SJSA1 (cell line): ENCODE data around the gene SLC9A9. TPM values are rescaled to one million over a fixed set of nuclear protein-coding genes. Genes with fewer than 3 reads are reported as not detected.
"Not testable (repeated sequence)": the region's sequence is repeated elsewhere in the genome, so short reads cannot be mapped to it uniquely, and the experiment has no call there.

Experiments used
- DNase-seq, 2 experiments: peaks; one replicate each; pipeline ENCODE4 v3.0.0-alpha.2; 2015 to 2020; ENCODE audit warnings: low spot score in 2 of 2, low read depth in 1 of 2
- H3K27ac ChIP-seq: fragments of 250-450 bp; sonication (Bioruptor Pico); 2 replicates; pipeline ENCODE4 v1.5.1; 2020; ENCODE audit warnings: mild to moderate bottlenecking, moderate library complexity
- H3K27me3 ChIP-seq: fragments of 250-450 bp; sonication (Bioruptor Pico); replicated peaks from 2 replicates; pipeline ENCODE4 v1.5.1; 2020; ENCODE audit warnings: mild to moderate bottlenecking, moderate library complexity
- H3K36me3 ChIP-seq: fragments of 250-450 bp; sonication (Bioruptor Pico); 2 replicates; pipeline ENCODE4 v1.5.1; 2020; ENCODE audit warnings: mild to moderate bottlenecking
- H3K4me1 ChIP-seq: fragments of 250-450 bp; sonication (Bioruptor Pico); replicated peaks from 2 replicates; pipeline ENCODE4 v1.6.1; 2021; ENCODE audit warnings: mild to moderate bottlenecking
- H3K4me3 ChIP-seq: fragments of 250-450 bp; sonication (Bioruptor Pico); 2 replicates; pipeline ENCODE4 v1.5.1; 2020; ENCODE audit warnings: mild to moderate bottlenecking
- H3K9me3 ChIP-seq: fragments of 250-450 bp; sonication (Bioruptor Pico); replicated peaks from 2 replicates; pipeline ENCODE4 v1.5.1; 2020; ENCODE audit warnings: mild to moderate bottlenecking
- total RNA-seq: library from RNA; depleted of rRNA; stranded (reverse); fragments of >200 nt; shearing (Covaris generic); gene quantifications from 2 replicates; pipeline ENCODE4 v1.2.3, GENCODE V29; 2014

Gene SLC9A9
- total RNA-seq, 1 experiment from 2014 or later: 0.05 TPM

DNA sequence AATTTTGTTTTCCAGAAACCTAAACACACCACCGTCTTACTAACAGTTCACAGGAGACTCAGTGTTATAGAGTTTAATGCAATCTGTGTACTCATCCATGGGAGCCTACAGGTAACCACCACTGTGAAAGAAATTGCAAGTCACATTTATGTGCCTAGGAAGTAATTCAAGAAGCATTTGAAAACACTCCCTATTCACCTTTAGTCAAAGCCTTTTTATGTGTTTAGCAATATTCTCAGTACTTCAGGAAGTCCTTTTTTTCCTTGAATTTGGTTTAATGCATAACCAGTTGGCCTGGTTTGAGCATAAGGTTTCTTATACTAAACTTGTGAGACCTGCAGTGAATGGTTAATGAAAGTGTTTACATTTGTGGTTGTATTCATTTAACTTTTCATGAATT, 382.6 kb downstream of the SLC9A9 start:
- Histone ChIP-seq H3K27me3 (no peaks in the 10 kb centered on the region), H3K36me3 (no peaks in the 10 kb centered on the region), H3K4me1 (no peaks in the 10 kb centered on the region), H3K9me3 (no peaks in the 10 kb centered on the region), H3K27ac (no peak overlapping the region), H3K4me3 (no peak overlapping the region)
- DNase-seq: no peak

DNA sequence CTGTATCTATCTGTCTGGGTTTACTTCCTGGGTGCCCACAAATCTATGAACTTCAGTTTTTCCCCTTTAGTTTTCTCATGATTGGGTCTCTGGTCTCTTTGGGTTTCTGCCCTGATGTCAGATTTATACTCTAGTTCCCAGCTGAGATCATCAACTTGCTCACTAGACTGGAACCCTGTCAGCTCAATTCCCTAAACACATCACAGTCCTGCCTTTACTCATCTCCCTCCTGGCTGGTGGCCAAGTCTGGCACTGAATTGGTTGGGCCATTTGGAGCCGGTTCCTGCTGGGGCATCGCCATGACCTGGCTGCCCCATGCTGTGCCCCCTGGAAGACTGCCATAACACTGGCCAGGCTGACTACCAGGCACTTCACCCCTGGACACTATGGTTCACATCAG, 383.4 kb downstream of the SLC9A9 start:
- Histone ChIP-seq H3K27ac (no peak overlapping the region), H3K4me1 (no peaks in the 10 kb centered on the region), H3K27me3 (no peaks in the 10 kb centered on the region), H3K36me3 (no peaks in the 10 kb centered on the region), H3K9me3 (no peaks in the 10 kb centered on the region), H3K4me3 (no peak overlapping the region)
- DNase-seq: no peak

DNA sequence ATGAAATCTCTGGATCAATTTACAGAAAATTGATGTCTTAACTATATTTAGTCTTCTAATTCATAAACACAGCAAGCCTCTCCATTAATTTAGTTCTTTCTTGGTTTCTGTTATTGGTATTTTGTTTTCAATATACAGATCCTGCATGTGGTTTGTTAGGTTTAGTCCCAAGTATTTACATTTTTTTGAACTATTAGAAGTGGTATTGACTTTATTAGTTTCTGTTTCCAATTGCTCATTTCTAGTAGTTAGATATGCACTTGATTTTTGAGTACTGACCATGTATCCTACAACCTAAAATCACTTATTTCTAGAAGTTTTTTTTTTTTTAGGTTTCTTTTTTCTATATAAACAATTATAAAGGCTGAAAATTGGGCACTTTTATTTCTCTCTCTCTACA, 392.8 kb downstream of the SLC9A9 start:
- Histone ChIP-seq H3K27ac (no peak overlapping the region), H3K36me3 (no peaks in the 10 kb centered on the region), H3K4me3 (no peak overlapping the region), H3K27me3 (0 out of 2 replicates have a peak, but pooled peaks cover 4% of the 10 kb centered on the region), H3K9me3 (no peaks in the 10 kb centered on the region), H3K4me1 (no peaks in the 10 kb centered on the region)
- DNase-seq: no peak

DNA sequence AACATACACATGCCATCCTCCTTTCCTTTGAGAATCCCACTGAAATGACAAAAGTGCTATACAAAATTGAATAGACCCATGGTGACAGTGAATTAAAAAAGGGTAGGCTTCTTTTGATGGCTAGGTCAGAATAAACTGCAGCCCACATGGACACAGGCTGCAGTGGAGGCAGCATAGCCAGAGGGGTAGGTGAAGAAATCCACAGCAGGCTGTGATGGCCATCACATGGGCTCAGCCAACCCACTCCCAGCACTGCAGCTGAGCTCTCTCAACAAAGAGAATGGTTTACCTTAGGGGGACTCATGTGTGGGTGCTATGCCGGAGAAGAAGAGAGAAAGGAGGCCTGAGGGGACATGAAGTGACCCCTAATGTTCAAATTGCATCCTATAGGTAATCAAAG, 397.6 kb downstream of the SLC9A9 start:
- DNase-seq: no peak
- no peaks in the 10 kb centered on the region for H3K27me3 ChIP-seq
- no peaks in the 10 kb centered on the region for H3K9me3 ChIP-seq
- H3K4me1 ChIP-seq: no peaks in the 10 kb centered on the region
- H3K4me3 ChIP-seq: no peak overlapping the region
- H3K36me3 ChIP-seq: no peaks in the 10 kb centered on the region
- no peak overlapping the region for H3K27ac ChIP-seq

DNA sequence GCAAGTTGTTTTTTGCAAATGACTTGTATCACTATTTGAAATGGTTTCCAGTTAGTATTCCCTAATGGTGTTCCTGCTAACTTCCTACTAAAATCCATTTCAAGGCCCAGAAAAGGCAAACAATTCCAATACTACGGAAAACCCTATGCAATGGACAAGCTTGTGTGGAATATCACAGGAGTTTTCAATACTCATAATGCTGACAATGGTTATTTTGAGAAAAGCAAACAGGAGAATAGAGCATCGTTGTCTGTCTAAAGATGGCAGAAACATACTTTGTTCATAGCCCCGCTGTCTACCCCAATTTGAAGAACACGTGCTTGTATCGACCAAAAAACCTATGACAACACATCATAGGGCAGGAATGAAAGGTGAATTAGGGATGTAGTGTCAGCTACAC, 400.8 kb downstream of the SLC9A9 start:
- Histone ChIP-seq H3K4me1 (peaks cover 27% of the 10 kb centered on the region), H3K27ac (no peak overlapping the region), H3K36me3 (no peaks in the 10 kb centered on the region), H3K9me3 (no peaks in the 10 kb centered on the region), H3K4me3 (no peak overlapping the region), H3K27me3 (no peaks in the 10 kb centered on the region)
- DNase-seq: no peak

DNA sequence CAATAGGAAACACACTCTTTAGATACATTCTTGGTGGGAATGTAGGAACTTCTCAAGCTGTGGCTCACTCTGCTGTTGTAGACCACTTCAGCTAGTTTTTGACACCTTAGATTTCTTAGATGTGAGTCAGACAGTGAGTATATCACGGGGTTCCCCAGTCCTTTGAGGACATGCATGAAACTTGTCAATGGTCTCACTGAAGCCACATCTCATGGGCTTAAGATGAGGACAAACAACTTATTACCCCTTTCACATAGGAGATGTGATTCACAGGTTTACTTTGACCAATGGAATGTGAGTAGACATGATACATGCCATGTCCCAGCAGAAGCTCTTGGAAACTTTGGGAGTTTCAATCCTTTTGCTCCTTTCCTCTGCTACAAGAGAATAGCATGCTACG, 403.1 kb downstream of the SLC9A9 start:
- H3K4me3 ChIP-seq: no peak overlapping the region
- no peaks in the 10 kb centered on the region for H3K36me3 ChIP-seq
- H3K9me3 ChIP-seq: no peaks in the 10 kb centered on the region
- peaks cover 27% of the 10 kb centered on the region for H3K4me1 ChIP-seq
- H3K27ac ChIP-seq: peak overlapping the region; percentile 88; the same call in 1 of the 2 replicates
- no peaks in the 10 kb centered on the region for H3K27me3 ChIP-seq
- no peak for DNase-seq

DNA sequence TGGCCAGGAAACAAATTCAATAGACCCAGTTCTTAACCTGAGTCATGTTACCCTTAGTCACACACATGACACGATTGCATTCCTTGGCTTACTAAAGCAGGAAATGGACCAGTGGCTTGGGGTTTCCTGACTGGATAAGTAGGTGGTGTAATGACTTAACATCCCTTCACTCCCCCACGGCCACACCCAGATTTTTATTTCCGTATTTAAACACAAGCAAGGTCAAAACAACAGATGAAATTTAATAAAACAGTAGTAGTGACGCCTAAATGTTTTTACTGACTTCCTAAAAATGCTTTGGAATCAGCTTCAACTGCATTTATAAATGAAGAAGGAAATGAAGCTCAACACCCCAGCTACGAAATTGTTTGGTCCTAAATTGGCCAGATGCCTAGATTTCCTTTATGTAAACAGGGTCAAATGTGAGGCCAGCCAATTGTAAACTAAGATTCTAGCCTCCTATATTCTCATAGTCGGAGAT, 404.4 kb downstream of the SLC9A9 start:
- H3K27me3 ChIP-seq: no peaks in the 10 kb centered on the region
- peak overlapping the region; percentile 88 for H3K27ac ChIP-seq
- H3K36me3 ChIP-seq: no peaks in the 10 kb centered on the region
- no peaks in the 10 kb centered on the region for H3K9me3 ChIP-seq
- DNase-seq: peak; percentile 78 to 83
- H3K4me1 ChIP-seq: peaks cover 27% of the 10 kb centered on the region
- H3K4me3 ChIP-seq: no peak overlapping the region

DNA sequence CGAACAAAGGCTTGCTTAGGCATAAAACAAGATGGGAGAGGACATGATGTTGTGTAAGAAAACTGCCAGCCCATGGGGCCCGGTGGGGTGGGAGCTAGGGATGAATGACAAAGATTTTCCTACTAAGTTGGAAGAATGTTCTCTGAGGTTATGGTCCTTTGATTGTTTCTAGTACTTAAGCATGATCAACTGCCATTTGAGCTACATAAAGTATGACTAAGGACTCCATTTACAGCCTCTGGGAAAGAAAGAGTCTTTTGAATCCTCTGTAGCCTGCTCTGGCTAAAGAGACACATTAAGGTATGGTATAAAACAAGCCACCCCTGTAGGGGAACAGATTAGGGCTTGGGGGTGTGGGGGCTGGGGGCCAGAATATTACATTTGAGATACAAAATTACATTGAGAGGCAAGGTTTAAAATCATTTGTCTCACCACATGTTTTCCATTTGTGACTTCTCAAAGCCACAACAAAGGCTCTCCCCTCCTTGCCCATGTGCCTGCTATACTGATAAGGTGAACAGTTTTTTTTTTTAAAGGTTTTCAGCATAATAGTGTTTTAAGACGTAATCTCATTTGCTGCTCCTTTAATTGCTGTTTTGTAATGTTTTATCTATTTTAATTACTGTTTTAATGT, 405.3 kb downstream of the SLC9A9 start:
- DNase-seq: no peak
- Histone ChIP-seq H3K4me3 (no peak overlapping the region), H3K4me1 (peaks cover 27% of the 10 kb centered on the region), H3K36me3 (no peaks in the 10 kb centered on the region), H3K27me3 (no peaks in the 10 kb centered on the region), H3K9me3 (no peaks in the 10 kb centered on the region), H3K27ac (peak overlapping the region; percentile 88)

DNA sequence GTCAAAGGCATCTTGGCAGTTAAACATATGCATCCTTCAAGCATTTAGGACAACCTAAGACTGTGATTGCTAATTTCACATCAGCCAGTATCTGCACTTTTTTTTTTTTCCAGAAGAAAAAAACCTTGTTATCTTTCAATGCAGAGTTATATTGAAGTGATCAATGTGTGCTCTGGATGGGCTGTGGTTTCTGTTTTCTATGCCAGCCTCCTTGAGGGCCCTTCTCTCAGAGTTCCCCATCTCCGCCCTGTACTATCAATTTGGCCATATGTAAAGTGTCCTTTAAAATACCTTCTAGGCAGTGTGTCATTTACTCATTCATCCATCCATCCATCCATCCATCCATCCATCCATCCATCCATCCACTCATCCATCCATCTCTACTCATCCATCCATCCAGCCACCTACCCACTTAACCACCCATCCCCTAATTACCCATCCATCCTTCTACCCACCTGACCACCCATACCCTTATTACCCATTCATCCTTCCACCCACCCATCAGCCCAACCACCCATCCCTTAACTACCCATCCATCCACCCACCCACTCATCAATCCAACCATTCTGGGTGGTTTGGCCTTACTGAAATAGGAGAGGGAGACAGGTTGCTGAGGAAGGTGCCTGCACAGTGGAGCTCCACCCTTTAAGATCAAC, 406.6 kb downstream of the SLC9A9 start:
- DNase-seq: no peak
- H3K27ac ChIP-seq: no peak overlapping the region
- no peak overlapping the region for H3K4me3 ChIP-seq

DNA sequence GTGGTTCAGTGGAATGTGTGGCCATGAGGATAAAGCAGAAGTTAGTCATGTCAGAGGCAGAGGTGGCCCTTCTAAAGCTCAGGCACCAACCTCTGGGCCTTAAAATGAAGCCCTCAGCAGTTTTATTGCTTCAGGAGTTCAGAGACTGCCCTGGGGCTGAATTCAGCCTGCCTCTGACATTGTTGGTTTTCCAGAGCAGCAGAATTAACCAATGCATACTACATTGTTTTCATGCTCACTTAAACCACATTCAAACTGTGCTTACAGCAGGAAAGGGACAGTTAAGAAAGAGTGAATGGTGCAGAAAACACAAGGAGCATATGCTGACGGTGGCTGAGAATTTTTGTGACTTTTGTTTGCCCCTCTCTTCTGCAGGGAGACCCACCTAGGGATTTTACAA, 408.5 kb downstream of the SLC9A9 start:
- Histone ChIP-seq H3K9me3 (no peaks in the 10 kb centered on the region), H3K27me3 (no peaks in the 10 kb centered on the region), H3K4me1 (peaks cover 23% of the 10 kb centered on the region), H3K4me3 (no peak overlapping the region), H3K36me3 (no peaks in the 10 kb centered on the region), H3K27ac (no peak overlapping the region)
- no peak for DNase-seq

More for the DNA sequence above, 406.6 kb downstream of the SLC9A9 start:
- H3K36me3 ChIP-seq: no peaks in the 10 kb centered on the region
- H3K9me3 ChIP-seq: no peaks in the 10 kb centered on the region
- H3K27me3 ChIP-seq: no peaks in the 10 kb centered on the region
- peaks cover 27% of the 10 kb centered on the region for H3K4me1 ChIP-seq

DNA sequence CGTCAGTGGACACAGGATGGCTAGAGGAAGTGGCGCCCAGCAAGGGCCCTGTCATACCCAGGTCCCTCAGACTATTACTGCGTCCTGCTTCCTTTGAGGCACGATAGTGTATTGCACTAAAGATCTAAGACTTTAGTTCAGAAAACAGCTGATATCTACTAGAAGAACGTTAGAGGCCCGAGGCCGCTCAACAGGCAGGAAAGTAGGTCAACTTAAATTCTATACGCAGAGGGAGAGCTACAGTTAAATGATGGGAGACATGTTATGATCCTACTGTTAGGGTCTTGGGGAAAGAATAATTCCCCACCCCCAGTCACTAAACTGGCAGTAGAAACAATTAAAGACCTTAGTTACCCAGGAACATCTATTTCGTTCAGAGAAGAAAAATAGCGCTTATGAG, 410.9 kb downstream of the SLC9A9 start:
- Histone ChIP-seq H3K36me3 (no peaks in the 10 kb centered on the region), H3K9me3 (no peaks in the 10 kb centered on the region), H3K4me3 (no peak overlapping the region), H3K27ac (no peak overlapping the region), H3K4me1 (no peaks in the 10 kb centered on the region), H3K27me3 (no peaks in the 10 kb centered on the region)
- no peak for DNase-seq

DNA sequence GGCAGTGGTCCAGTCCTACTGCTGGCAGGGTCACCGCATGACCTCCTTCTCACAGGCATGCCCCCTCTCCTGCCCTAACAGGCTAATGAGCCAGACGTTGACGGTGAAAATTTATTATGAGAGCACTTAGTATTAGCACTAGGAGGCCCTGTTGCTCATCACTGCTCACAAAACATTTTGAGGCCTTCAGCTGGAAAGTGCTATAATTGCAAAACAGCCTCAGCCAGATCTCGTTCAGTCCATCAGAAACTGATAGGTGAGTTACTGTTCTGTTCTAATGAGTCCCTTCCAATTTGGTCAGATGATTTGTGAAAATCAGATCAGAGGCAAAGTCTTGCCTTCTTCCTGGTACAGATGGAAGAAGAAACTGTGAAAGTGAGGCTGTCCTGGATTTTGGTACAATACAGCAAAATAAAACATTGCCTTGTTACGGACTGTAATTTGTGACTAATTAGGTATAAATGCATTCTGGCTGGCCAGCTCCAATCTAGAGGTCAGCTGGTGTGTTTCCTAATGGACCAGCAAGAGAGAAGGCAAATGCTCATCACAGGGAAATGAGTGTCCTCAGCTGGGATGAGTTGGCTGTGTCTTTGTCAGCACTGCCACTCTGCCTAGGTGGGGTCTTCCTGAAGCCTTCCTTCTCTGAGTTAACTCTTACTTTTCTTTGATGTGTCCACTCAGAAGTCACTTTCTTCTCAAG, 411.9 kb downstream of the SLC9A9 start:
- H3K4me3 ChIP-seq: no peak overlapping the region
- H3K9me3 ChIP-seq: no peaks in the 10 kb centered on the region
- no peak for DNase-seq
- no peaks in the 10 kb centered on the region for H3K27me3 ChIP-seq
- no peaks in the 10 kb centered on the region for H3K36me3 ChIP-seq
- no peaks in the 10 kb centered on the region for H3K4me1 ChIP-seq
- no peak overlapping the region for H3K27ac ChIP-seq

DNA sequence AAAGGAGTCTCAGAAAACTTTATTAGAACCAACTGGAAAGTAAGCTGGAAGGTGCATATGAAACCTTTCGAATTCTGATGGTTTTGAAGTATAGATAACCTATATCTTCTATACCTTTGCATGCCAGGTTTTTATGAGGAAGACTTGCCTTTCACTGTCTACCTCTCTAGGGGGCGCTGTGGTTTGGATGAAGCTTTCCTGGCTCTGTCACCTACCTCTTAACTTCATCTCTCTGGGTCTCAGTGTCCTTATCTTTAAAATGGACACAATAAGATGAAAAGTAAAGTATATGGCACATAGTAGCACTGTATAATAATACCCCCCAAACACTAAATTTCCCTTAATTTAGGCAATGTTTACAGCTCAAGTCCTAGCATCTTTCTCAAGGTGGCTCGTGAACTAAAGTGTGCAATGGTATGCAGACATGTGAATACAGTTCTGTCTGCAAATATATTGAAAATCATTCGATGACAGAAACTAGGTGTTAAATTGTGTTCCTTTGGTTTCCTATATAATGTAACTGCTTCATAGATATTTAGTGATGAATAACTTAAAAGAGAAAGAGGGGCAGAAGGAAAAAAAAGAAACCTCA, 414.4 kb downstream of the SLC9A9 start:
- no peak overlapping the region for H3K4me3 ChIP-seq
- no peaks in the 10 kb centered on the region for H3K9me3 ChIP-seq
- no peak for DNase-seq
- no peaks in the 10 kb centered on the region for H3K36me3 ChIP-seq
- no peak overlapping the region for H3K27ac ChIP-seq
- H3K4me1 ChIP-seq: peaks cover 8% of the 10 kb centered on the region; the same call in 1 of the 2 replicates
- no peaks in the 10 kb centered on the region for H3K27me3 ChIP-seq

DNA sequence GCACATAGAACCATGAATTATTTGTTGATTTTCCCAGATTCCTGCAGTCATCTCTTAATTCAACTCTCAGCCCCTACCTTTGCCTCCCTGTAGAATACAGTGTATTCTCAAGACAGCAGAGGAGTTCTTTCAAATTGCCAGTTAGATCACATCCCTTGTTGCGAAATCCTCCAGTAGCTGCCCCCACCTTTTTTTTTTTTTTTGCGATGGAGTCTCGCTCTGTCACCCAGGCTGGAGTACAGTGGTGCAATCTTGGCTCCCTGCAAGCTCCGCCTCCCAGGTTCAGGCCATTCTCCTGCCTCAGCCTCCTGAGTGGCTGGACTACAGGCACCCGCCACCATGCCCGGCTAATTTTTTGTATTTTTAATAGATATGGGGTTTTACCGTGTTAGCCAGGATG, 417.0 kb downstream of the SLC9A9 start:
- not testable (repeated sequence) for H3K27me3 ChIP-seq, H3K9me3 ChIP-seq, H3K27ac ChIP-seq, DNase-seq, H3K4me3 ChIP-seq, H3K36me3 ChIP-seq
- H3K4me1 ChIP-seq: peaks cover 16% of the 10 kb centered on the region
